H1 (cell line): ENCODE results near the gene DNAAF6. TPM values are rescaled to one million over a fixed set of nuclear protein-coding genes. Genes with fewer than 3 reads are reported as not detected.

ENCODE experiments used
- CBX5 ChIP-seq: fragments of 300-800, 300-1000 bp; sonication (generic); IDR thresholded peaks from 2 replicates; pipeline ENCODE4 v1.7.1; 2016; ENCODE audit warnings: antibody characterized with exemption, low read length, low read depth
- E2F6 ChIP-seq: IDR thresholded peaks from 2 replicates; pipeline ENCODE4 v1.6.1; 2012; ENCODE audit warnings: inconsistent platforms
- POU5F1 ChIP-seq: IDR thresholded peaks from 2 replicates; pipeline ENCODE4 v1.6.1; 2011; ENCODE audit warnings: low read depth, mild to moderate bottlenecking, low read length, moderate library complexity
- TBP ChIP-seq: IDR thresholded peaks from 2 replicates; pipeline ENCODE4 v1.6.1; 2011; ENCODE audit warnings: low read depth, low read length, improper control_type of control experiment
- polyA plus RNA-seq, 7 experiments: library from polyadenylated mRNA; depleted of rRNA in 3 of 7; stranded (reverse) in 5 of 7; unstranded in 2 of 7; fragments of >200 nt in 5 of 7; fragments of 200-250 nt in 2 of 7; gene quantifications; 1 replicate in 5 of 7; 2 replicates in 1 of 7; 4 replicates in 1 of 7; pipeline versions ENCODE4 v1.2.1 to v1.2.3, GENCODE V29; 2011 to 2013; ENCODE audit warnings: missing spikeins in 2 of 7, mixed read lengths in 2 of 7
- total RNA-seq: library from RNA; stranded (reverse); fragmentation: NEBNext Ultra II Directional; extraction: Animal tissue kit (Norgen Biotek cat#: 25700); gene quantifications from 2 replicates; pipeline ENCODE4 v1.2.1, GENCODE V29; 2021

DNAAF6 gene
- total and polyA plus RNA-seq, 2 of the 8 experiments (the other 6 are each of a cell fraction or from before 2014, with no cell fraction given): not detected

DNA sequence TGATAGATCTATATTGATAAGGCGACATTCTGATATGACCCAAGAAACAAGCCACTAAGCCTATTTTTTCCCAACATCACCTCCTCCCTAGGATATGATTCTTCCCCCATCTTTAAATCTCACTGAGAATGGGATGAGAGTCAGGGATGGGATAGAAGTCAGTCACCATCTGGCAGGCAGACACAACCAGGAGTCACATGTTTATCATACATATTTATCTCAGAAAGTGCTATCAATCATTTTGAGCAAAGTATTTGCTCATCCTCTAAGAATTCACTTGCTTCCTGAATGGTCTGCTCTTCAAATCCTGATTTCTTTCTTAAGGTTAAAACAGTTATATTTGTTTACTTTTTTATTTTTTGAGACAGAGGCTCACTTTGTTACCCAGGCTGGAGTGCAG is 20.3 kb downstream of the DNAAF6 start (continued):
- TF ChIP-seq E2F6 (no peak), TBP (no peak), POU5F1 (no peak), CBX5 (no peak)
